ENCODE data around the gene AP5S1. TPM values are rescaled to one million over a fixed set of nuclear protein-coding genes. Genes with fewer than 3 reads are reported as not detected.

Gene AP5S1
- total and polyA plus RNA-seq, 9 of the 15 experiments (the other 6 are each of a cell fraction or from before 2014, with no cell fraction given) = 2.6 to 8.8 (median 4.4) TPM

DNA sequence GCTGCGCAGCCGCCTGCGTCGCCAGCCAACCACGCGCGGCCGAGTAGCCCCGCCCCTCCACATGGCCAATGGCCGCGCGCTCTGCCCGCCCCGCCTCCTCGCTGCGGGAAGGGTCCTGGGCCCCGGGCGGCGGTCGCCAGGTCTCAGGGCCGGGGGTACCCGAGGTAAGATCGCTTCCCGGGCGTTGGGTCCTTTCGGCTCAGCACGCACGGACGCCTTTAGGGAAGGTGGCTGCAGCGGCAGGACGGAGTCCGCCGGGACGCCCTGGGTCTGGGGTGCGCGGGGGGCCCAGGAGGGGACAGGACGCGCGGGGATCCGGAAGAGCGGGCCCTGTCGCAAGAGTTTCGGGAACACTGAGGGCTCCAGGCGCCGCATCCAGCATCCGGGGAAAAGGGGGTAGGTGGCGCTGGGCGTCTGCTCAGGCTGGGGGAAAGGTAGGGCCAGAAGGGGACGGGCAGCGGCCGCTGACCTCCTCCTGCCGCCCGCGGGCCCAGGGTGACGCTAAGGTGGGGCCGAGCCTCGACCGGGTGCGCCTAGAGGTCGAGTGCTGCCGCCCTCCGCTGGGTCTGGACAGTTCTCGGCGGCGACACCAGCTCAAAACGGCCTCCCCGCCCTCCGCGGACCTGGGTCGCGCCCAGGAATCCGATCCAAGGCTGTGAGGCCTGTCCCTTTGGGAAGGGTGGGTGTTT lies 26.5 kb downstream of the AP5S1 start, which contains the start of gene MAVS (continued):
- TF ChIP-seq, protein P1, sequence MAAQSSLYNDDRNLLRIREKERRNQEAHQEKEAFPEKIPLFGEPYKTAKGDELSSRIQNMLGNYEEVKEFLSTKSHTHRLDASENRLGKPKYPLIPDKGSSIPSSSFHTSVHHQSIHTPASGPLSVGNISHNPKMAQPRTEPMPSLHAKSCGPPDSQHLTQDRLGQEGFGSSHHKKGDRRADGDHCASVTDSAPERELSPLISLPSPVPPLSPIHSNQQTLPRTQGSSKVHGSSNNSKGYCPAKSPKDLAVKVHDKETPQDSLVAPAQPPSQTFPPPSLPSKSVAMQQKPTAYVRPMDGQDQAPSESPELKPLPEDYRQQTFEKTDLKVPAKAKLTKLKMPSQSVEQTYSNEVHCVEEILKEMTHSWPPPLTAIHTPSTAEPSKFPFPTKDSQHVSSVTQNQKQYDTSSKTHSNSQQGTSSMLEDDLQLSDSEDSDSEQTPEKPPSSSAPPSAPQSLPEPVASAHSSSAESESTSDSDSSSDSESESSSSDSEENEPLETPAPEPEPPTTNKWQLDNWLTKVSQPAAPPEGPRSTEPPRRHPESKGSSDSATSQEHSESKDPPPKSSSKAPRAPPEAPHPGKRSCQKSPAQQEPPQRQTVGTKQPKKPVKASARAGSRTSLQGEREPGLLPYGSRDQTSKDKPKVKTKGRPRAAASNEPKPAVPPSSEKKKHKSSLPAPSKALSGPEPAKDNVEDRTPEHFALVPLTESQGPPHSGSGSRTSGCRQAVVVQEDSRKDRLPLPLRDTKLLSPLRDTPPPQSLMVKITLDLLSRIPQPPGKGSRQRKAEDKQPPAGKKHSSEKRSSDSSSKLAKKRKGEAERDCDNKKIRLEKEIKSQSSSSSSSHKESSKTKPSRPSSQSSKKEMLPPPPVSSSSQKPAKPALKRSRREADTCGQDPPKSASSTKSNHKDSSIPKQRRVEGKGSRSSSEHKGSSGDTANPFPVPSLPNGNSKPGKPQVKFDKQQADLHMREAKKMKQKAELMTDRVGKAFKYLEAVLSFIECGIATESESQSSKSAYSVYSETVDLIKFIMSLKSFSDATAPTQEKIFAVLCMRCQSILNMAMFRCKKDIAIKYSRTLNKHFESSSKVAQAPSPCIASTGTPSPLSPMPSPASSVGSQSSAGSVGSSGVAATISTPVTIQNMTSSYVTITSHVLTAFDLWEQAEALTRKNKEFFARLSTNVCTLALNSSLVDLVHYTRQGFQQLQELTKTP (IDR thresholded peaks at IDR 0.05; ENCODE audit: low read depth in 1 of 2, partially characterized antibody in 2 of 2) = no peak
- no peak for TF ChIP-seq XRCC4 (IDR thresholded peaks at IDR 0.05; ENCODE audit: extremely low read depth, insufficient read depth, insufficient read length)
- TF ChIP-seq, protein P2, sequence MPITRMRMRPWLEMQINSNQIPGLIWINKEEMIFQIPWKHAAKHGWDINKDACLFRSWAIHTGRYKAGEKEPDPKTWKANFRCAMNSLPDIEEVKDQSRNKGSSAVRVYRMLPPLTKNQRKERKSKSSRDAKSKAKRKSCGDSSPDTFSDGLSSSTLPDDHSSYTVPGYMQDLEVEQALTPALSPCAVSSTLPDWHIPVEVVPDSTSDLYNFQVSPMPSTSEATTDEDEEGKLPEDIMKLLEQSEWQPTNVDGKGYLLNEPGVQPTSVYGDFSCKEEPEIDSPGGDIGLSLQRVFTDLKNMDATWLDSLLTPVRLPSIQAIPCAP (CRISPR knock-in tag; IDR thresholded peaks at IDR 0.05; ENCODE audit: borderline replicate concordance) = 0 out of 2 replicates have a peak, but pooled peaks have one; percentile 62
- TF ChIP-seq, protein P3, sequence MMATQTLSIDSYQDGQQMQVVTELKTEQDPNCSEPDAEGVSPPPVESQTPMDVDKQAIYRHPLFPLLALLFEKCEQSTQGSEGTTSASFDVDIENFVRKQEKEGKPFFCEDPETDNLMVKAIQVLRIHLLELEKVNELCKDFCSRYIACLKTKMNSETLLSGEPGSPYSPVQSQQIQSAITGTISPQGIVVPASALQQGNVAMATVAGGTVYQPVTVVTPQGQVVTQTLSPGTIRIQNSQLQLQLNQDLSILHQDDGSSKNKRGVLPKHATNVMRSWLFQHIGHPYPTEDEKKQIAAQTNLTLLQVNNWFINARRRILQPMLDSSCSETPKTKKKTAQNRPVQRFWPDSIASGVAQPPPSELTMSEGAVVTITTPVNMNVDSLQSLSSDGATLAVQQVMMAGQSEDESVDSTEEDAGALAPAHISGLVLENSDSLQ (IDR thresholded peaks at IDR 0.05) = no peak
- TF ChIP-seq, protein P4, sequence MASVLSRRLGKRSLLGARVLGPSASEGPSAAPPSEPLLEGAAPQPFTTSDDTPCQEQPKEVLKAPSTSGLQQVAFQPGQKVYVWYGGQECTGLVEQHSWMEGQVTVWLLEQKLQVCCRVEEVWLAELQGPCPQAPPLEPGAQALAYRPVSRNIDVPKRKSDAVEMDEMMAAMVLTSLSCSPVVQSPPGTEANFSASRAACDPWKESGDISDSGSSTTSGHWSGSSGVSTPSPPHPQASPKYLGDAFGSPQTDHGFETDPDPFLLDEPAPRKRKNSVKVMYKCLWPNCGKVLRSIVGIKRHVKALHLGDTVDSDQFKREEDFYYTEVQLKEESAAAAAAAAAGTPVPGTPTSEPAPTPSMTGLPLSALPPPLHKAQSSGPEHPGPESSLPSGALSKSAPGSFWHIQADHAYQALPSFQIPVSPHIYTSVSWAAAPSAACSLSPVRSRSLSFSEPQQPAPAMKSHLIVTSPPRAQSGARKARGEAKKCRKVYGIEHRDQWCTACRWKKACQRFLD (CRISPR knock-in tag; IDR thresholded peaks at IDR 0.05) = no peak
- peak; percentile 28 for TF ChIP-seq FOS (IDR thresholded peaks at IDR 0.05; ENCODE audit: extremely low read depth, insufficient read length)
- TF ChIP-seq NFYB (IDR thresholded peaks at IDR 0.05; ENCODE audit: extremely low read depth, insufficient read length) = peak; percentile 36
- no peak for TF ChIP-seq ILF3 (IDR thresholded peaks at IDR 0.05; ENCODE audit: borderline replicate concordance)
- no peak for TF ChIP-seq EP300 (IDR thresholded peaks at IDR 0.05; ENCODE audit: low read length)
- TF ChIP-seq ZNF146 (CRISPR knock-in tag; IDR thresholded peaks at IDR 0.05; ENCODE audit: unreplicated experiment) = no peak
- TF ChIP-seq SRSF7 (optimal IDR thresholded peaks at IDR 0.05; ENCODE audit: low read depth, low read length) = no peak
- no peak for TF ChIP-seq ZNF165 (CRISPR knock-in tag; IDR thresholded peaks at IDR 0.05; ENCODE audit: borderline replicate concordance)
- no peak; the same call in 1 of the 2 replicates for TF ChIP-seq NR3C1 (CRISPR knock-in tag; IDR thresholded peaks at IDR 0.05)
- TF ChIP-seq, protein P5, sequence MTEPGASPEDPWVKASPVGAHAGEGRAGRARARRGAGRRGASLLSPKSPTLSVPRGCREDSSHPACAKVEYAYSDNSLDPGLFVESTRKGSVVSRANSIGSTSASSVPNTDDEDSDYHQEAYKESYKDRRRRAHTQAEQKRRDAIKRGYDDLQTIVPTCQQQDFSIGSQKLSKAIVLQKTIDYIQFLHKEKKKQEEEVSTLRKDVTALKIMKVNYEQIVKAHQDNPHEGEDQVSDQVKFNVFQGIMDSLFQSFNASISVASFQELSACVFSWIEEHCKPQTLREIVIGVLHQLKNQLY (CRISPR knock-in tag; conservative IDR thresholded peaks at IDR 0.05) = no peak
- TF ChIP-seq, protein P6, sequence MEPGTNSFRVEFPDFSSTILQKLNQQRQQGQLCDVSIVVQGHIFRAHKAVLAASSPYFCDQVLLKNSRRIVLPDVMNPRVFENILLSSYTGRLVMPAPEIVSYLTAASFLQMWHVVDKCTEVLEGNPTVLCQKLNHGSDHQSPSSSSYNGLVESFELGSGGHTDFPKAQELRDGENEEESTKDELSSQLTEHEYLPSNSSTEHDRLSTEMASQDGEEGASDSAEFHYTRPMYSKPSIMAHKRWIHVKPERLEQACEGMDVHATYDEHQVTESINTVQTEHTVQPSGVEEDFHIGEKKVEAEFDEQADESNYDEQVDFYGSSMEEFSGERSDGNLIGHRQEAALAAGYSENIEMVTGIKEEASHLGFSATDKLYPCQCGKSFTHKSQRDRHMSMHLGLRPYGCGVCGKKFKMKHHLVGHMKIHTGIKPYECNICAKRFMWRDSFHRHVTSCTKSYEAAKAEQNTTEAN (CRISPR knock-in tag; IDR thresholded peaks at IDR 0.05) = no peak
- TF ChIP-seq ETS2 (tag; IDR thresholded peaks at IDR 0.05; ENCODE audit: borderline replicate concordance, poor library complexity, severe bottlenecking) = no peak
- TF ChIP-seq NFXL1 (CRISPR knock-in tag; IDR thresholded peaks at IDR 0.05) = no peak

All from K562 (cell line).